MM.1S (cell line): ENCODE data around the gene DCXR.

Experiments
- DNase-seq: peaks from one replicate; pipeline ENCODE4 v3.0.0-alpha.2; 2015
- H2AFZ ChIP-seq: fragments of 300-600 bp; sonication (generic); 2 replicates; pipeline ENCODE4 v1.6.0; 2016; ENCODE audit warnings: antibody characterized with exemption, low read length
- H3F3A ChIP-seq: fragments of 300-600 bp; sonication (generic); 2 replicates; pipeline ENCODE4 v1.6.1; 2016; ENCODE audit warnings: mild to moderate bottlenecking, antibody characterized with exemption, low read length, moderate library complexity, mixed read lengths; ENCODE audit not compliant: insufficient read depth
- H3K27ac ChIP-seq: fragments of 300-600 bp; sonication (generic); 2 replicates; pipeline ENCODE4 v1.5.1; 2016; ENCODE audit warnings: mild to moderate bottlenecking, low read length
- H3K27me3 ChIP-seq: fragments of 300-600 bp; sonication (generic); replicated peaks from 2 replicates; pipeline ENCODE4 v1.6.0; 2016; ENCODE audit warnings: low read length; ENCODE audit not compliant: insufficient read depth
- H3K36me3 ChIP-seq: fragments of 300-600 bp; sonication (generic); replicated peaks from 2 replicates; pipeline ENCODE4 v1.6.1; 2016; ENCODE audit warnings: mild to moderate bottlenecking, low read length, mixed read lengths; ENCODE audit not compliant: insufficient read depth
- H3K4me1 ChIP-seq: fragments of 300-600 bp; sonication (generic); 2 replicates; pipeline ENCODE4 v1.6.1; 2016; ENCODE audit warnings: low read length, mixed read lengths
- H3K4me2 ChIP-seq: fragments of 300-600 bp; sonication (generic); 2 replicates; pipeline ENCODE4 v1.6.0; 2016; ENCODE audit warnings: low read depth, low read length
- H3K4me3 ChIP-seq: fragments of 300-600 bp; sonication (generic); 2 replicates; pipeline ENCODE4 v1.5.1; 2016; ENCODE audit warnings: low read length, mixed read lengths
- H3K79me2 ChIP-seq: fragments of 300-600 bp; sonication (generic); 2 replicates; pipeline ENCODE4 v1.6.1; 2016; ENCODE audit warnings: mixed run types, low read length, mixed read lengths
- H3K9ac ChIP-seq: fragments of 300-600 bp; sonication (generic); 2 replicates; pipeline ENCODE4 v1.6.1; 2016; ENCODE audit warnings: low read length, mixed read lengths
- H3K9me2 ChIP-seq: fragments of 300-600 bp; sonication (generic); replicated peaks from 2 replicates; pipeline ENCODE4 v1.6.1; 2016; ENCODE audit warnings: mild to moderate bottlenecking, low read length, mixed read lengths; ENCODE audit not compliant: insufficient read depth
- H3K9me3 ChIP-seq: fragments of 300-600 bp; sonication (generic); replicated peaks from 2 replicates; pipeline ENCODE4 v1.6.1; 2016; ENCODE audit warnings: mild to moderate bottlenecking, low read length, mixed read lengths; ENCODE audit not compliant: insufficient read depth
- H4K20me1 ChIP-seq: fragments of 300-600 bp; sonication (generic); 2 replicates; pipeline ENCODE4 v1.6.1; 2016; ENCODE audit warnings: mild to moderate bottlenecking, low read length, moderate library complexity, mixed read lengths; ENCODE audit not compliant: insufficient read depth
- EZH2 ChIP-seq: fragments of 300-600 bp; sonication (generic); optimal IDR thresholded peaks from 2 replicates; pipeline ENCODE3; 2017; ENCODE audit warnings: low read depth, mild to moderate bottlenecking, antibody characterized with exemption, low read length, mixed read lengths
- EZH2phosphoT487 ChIP-seq: fragments of 300-600 bp; sonication (generic); IDR thresholded peaks from 2 replicates; pipeline ENCODE4 v1.6.1; 2018; ENCODE audit warnings: antibody characterized with exemption, low read length
- TF ChIP-seq, protein P1 (sequence below): fragments of 300-600 bp; sonication (generic); IDR thresholded peaks from 2 replicates; pipeline ENCODE4 v1.5.1; 2016; ENCODE audit warnings: antibody characterized with exemption, low read length, mixed read lengths

DCXR gene

GRCh38 chr17:81994593-81995462 is 42.7 kb downstream of the DCXR start:
- Histone ChIP-seq H2AFZ (no peak overlapping the region), H3K9me2 (no peaks in the 10 kb centered on the region), H3K9ac (no peak overlapping the region), H3K4me2 (no peak overlapping the region), H3K27me3 (no peaks in the 10 kb centered on the region), H3K4me1 (no peaks in the 10 kb centered on the region), H4K20me1 (no peaks in the 10 kb centered on the region), H3K4me3 (no peak overlapping the region), H3K27ac (no peak overlapping the region), H3K36me3 (no peaks in the 10 kb centered on the region), H3K9me3 (no peaks in the 10 kb centered on the region), H3K79me2 (no peaks in the 10 kb centered on the region), H3F3A (no peaks in the 10 kb centered on the region)
- TF ChIP-seq EZH2 (no peak), EZH2phosphoT487 (no peak)
- TF ChIP-seq, protein P1, sequence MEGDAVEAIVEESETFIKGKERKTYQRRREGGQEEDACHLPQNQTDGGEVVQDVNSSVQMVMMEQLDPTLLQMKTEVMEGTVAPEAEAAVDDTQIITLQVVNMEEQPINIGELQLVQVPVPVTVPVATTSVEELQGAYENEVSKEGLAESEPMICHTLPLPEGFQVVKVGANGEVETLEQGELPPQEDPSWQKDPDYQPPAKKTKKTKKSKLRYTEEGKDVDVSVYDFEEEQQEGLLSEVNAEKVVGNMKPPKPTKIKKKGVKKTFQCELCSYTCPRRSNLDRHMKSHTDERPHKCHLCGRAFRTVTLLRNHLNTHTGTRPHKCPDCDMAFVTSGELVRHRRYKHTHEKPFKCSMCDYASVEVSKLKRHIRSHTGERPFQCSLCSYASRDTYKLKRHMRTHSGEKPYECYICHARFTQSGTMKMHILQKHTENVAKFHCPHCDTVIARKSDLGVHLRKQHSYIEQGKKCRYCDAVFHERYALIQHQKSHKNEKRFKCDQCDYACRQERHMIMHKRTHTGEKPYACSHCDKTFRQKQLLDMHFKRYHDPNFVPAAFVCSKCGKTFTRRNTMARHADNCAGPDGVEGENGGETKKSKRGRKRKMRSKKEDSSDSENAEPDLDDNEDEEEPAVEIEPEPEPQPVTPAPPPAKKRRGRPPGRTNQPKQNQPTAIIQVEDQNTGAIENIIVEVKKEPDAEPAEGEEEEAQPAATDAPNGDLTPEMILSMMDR: no peak
- no peak for DNase-seq

GRCh38 chr17:81993729-81994592 is 43.5 kb downstream of the DCXR start:
- Histone ChIP-seq H3K4me2 (no peak overlapping the region), H3K27me3 (no peaks in the 10 kb centered on the region), H3K9me3 (no peaks in the 10 kb centered on the region), H3K9ac (no peak overlapping the region), H2AFZ (no peak overlapping the region), H3K27ac (no peak overlapping the region), H3K4me1 (no peaks in the 10 kb centered on the region), H3F3A (no peaks in the 10 kb centered on the region), H4K20me1 (no peaks in the 10 kb centered on the region), H3K4me3 (no peak overlapping the region), H3K9me2 (no peaks in the 10 kb centered on the region), H3K36me3 (no peaks in the 10 kb centered on the region), H3K79me2 (no peaks in the 10 kb centered on the region)
- no peak for TF ChIP-seq EZH2phosphoT487
- no peak for DNase-seq

DNA sequence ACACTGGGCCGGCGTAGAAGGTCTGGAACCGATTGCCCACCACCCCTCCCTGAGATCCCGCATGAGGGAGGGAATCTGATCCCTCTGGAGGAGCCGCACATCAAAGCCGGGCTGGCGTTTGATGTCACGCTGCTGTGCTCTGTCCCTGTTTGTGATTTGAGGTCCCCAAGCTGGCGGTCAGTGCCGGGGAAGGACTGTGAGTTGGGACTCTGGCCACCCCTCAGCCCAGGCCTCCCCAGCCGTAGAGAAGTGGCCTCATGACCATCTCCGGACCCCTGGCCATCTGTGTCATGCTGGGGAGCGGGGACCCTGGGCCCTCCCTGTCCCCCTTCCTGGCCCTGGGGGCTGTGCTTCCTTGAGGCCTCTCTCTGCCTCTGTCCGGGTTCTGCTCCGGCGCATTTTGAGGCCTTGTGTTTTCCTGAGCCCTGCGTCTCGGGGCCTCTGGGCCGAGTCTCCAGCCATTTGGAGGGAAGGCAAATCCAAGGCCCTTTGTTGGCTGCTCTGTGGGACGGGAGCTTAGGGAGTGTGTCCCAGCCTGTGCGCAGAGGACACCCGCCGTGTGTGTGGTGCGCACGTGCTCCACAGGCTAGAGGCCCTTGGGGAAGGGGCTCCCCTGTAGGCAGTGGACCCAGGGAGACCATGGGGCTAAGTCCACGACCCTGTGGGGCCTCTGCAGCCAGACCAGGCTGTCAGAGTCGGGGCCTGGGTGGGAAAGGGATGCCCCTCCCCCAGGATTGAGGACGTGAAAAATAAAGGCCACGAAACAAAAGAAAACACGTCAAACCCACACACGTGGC is 45.0 kb downstream of the DCXR start:
- no peak overlapping the region for H3K27ac ChIP-seq
- no peaks in the 10 kb centered on the region for H3K9me2 ChIP-seq
- no peak overlapping the region for H2AFZ ChIP-seq
- H3K36me3 ChIP-seq: no peaks in the 10 kb centered on the region
- no peak overlapping the region for H3K4me2 ChIP-seq
- H4K20me1 ChIP-seq: no peaks in the 10 kb centered on the region
- H3K4me1 ChIP-seq: no peaks in the 10 kb centered on the region
- H3F3A ChIP-seq: no peaks in the 10 kb centered on the region
- H3K4me3 ChIP-seq: no peak overlapping the region
- H3K79me2 ChIP-seq: no peaks in the 10 kb centered on the region
- no peak overlapping the region for H3K9ac ChIP-seq
- no peaks in the 10 kb centered on the region for H3K27me3 ChIP-seq
- TF ChIP-seq EZH2 (no peak), EZH2phosphoT487 (no peak)
- TF ChIP-seq, protein P1: no peak
- no peaks in the 10 kb centered on the region for H3K9me3 ChIP-seq
- no peak for DNase-seq
